WERI-Rb-1 (cell line): ENCODE data around the gene GSX1.

Experiments used
- DNase-seq: peaks from one replicate; pipeline ENCODE4 v3.0.0-alpha.2; 2020
- H3K27ac ChIP-seq: fragments of 250-450 bp; sonication (Bioruptor Pico); 2 replicates; pipeline ENCODE4 v1.5.1; 2020; ENCODE audit warnings: mild to moderate bottlenecking, moderate library complexity
- H3K27me3 ChIP-seq: fragments of 250-450 bp; sonication (Bioruptor Pico); 2 replicates; pipeline ENCODE4 v1.5.1; 2021; ENCODE audit warnings: mild to moderate bottlenecking, low read depth, moderate library complexity; ENCODE audit not compliant: insufficient read depth, severe bottlenecking
- H3K36me3 ChIP-seq: fragments of 250-450 bp; sonication (Bioruptor Pico); 2 replicates; pipeline ENCODE4 v1.5.1; 2020; ENCODE audit warnings: mild to moderate bottlenecking, moderate library complexity
- H3K4me3 ChIP-seq: 2 replicates; pipeline ENCODE4 v1.5.1; 2011; ENCODE audit warnings: low read depth, mild to moderate bottlenecking, control low read depth, low read length
- H3K9me3 ChIP-seq: fragments of 250-450 bp; sonication (Bioruptor Pico); 2 replicates; pipeline ENCODE4 v1.5.1; 2021; ENCODE audit warnings: mild to moderate bottlenecking, moderate library complexity; ENCODE audit not compliant: severe bottlenecking
- CTCF ChIP-seq: IDR thresholded peaks from 2 replicates; pipeline ENCODE4 v1.5.1; 2011; ENCODE audit warnings: low read depth, mild to moderate bottlenecking, control low read depth, inconsistent platforms, low read length

GSX1 gene

GRCh38 chr13:27826379-27827353 is 34.4 kb downstream of the GSX1 start:
- DNase-seq, result peak; percentile 93
- H3K36me3 ChIP-seq, result no peaks in the 10 kb centered on the region
- peak overlapping the region; percentile 17 for H3K4me3 ChIP-seq
- no peak overlapping the region for H3K27ac ChIP-seq
- no peaks in the 10 kb centered on the region for H3K9me3 ChIP-seq
- TF ChIP-seq CTCF, result peak; percentile 96
- peaks cover 96% of the 10 kb centered on the region for H3K27me3 ChIP-seq

DNA sequence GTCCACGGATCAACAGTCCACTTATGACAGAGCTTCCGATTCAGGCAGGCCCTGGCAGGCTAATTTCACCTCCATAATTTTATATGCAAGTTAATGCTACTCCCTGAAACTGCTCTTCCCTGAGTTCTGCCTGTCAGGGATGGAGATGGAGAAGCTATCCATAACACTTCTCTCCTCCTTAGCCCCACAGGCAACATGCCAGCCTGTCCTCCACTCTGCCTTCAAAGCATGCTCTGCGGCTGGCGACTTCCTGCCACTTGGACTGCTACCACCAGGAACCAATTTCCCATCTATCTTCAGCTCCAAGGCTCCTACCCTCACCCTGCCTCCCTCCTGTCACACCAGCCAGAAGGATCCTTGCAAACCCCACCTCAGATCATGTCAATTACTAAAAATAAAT is 35.4 kb downstream of the GSX1 start:
- Histone ChIP-seq H3K36me3 (no peaks in the 10 kb centered on the region), H3K27me3 (peaks cover 96% of the 10 kb centered on the region), H3K4me3 (no peak overlapping the region), H3K9me3 (no peaks in the 10 kb centered on the region), H3K27ac (no peak overlapping the region)
- TF ChIP-seq CTCF, result no peak
- DNase-seq, result no peak

DNA sequence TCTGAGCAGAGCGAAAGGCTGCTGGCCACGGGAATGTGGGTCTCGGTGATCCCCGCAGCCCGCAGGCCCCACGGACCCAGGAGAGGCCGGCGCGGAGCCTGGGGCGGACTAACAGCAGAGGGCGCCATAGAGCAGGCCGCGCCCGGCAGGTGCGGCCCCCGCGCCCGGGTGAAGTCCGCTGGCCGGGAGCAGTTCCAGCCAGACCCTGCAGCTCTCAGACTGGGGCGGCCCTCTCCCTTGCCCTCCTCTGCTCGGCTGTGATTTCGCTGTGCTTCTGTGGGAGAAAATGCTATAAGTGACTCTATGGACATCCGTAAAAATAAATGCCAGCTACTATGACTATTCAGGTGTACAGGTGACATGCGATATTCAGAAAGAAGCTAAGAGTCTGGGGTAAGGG is 37.7 kb downstream of the GSX1 start:
- no peak overlapping the region for H3K27ac ChIP-seq
- no peaks in the 10 kb centered on the region for H3K9me3 ChIP-seq
- no peaks in the 10 kb centered on the region for H3K36me3 ChIP-seq
- peaks cover 96% of the 10 kb centered on the region for H3K27me3 ChIP-seq
- peak; percentile 100 for TF ChIP-seq CTCF
- DNase-seq, result peak; percentile 68
- H3K4me3 ChIP-seq, result no peak overlapping the region

- no peak for TF ChIP-seq CTCF
- peaks cover 98% of the 10 kb centered on the region for H3K27me3 ChIP-seq
These were observed 40.9 kb downstream of the GSX1 start for GRCh38 chr13:27833206-27833605.

GRCh38 chr13:27834095-27834494 is 41.8 kb downstream of the GSX1 start:
- no peak overlapping the region for H3K27ac ChIP-seq
- DNase-seq, result no peak

More at GRCh38 chr13:27833206-27833605, 40.9 kb downstream of the GSX1 start:
- H3K27ac ChIP-seq, result no peak overlapping the region
- no peak for DNase-seq
- no peaks in the 10 kb centered on the region for H3K36me3 ChIP-seq
- H3K4me3 ChIP-seq, result no peak overlapping the region
- peaks cover under 1% of the 10 kb centered on the region for H3K9me3 ChIP-seq

More at GRCh38 chr13:27834095-27834494, 41.8 kb downstream of the GSX1 start:
- Histone ChIP-seq H3K36me3 (no peaks in the 10 kb centered on the region), H3K27me3 (peaks cover 100% of the 10 kb centered on the region), H3K9me3 (peaks cover 6% of the 10 kb centered on the region), H3K4me3 (no peak overlapping the region)
- no peak for TF ChIP-seq CTCF
